OCI-LY7 (cell line): ENCODE results near the gene TRMU.

ENCODE experiments used
- EZH2phosphoT487 ChIP-seq: fragments of 200-600 bp; sonication (generic); IDR thresholded peaks from 2 replicates; pipeline ENCODE4 v1.6.1; 2018; ENCODE audit warnings: low read depth, borderline replicate concordance, mild to moderate bottlenecking, mixed run types, antibody characterized with exemption, low read length, moderate library complexity, mixed read lengths
- TF ChIP-seq, protein P1 (sequence below): fragments of 200-600 bp; sonication (generic); conservative IDR thresholded peaks from 2 replicates; pipeline ENCODE4 v1.5.1; 2014; ENCODE audit warnings: mild to moderate bottlenecking, antibody characterized with exemption, low read length, moderate library complexity, mixed read lengths

DNA sequence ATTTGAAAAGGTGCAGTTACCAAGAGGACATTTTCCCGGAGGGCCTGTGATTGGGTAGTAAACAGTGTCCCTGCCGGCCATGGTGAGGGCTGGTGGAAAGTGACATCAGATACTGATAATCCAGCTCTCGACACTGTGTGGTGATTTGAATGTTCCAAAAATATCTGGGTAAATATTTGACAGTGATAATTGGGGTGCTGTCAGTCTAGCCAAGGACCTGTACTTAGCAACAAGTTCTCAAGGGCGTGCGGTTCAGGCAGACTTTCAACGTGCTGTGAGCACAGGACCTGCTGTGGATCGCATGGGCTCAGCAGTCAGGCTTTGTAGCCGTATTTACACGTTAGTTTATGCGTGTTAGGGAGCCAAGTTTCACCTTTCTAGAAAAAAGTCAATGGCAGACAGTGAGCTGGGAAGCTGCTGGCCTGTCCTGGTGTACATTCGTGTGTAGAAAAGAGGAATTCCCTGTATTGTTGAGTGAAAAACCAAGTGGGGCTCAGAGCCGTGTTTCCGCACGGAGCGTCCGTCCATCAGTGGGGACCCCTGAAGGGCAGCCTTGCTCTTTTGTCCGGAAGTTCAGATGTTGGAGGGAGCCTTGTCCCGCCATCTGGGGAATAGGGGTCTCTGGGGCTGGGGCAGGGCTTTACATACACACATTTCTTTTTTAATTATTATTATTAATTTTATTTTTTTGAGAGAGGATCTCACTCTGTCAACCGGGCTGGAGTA, 11.3 kb downstream of the TRMU start:
- TF ChIP-seq, protein P1, sequence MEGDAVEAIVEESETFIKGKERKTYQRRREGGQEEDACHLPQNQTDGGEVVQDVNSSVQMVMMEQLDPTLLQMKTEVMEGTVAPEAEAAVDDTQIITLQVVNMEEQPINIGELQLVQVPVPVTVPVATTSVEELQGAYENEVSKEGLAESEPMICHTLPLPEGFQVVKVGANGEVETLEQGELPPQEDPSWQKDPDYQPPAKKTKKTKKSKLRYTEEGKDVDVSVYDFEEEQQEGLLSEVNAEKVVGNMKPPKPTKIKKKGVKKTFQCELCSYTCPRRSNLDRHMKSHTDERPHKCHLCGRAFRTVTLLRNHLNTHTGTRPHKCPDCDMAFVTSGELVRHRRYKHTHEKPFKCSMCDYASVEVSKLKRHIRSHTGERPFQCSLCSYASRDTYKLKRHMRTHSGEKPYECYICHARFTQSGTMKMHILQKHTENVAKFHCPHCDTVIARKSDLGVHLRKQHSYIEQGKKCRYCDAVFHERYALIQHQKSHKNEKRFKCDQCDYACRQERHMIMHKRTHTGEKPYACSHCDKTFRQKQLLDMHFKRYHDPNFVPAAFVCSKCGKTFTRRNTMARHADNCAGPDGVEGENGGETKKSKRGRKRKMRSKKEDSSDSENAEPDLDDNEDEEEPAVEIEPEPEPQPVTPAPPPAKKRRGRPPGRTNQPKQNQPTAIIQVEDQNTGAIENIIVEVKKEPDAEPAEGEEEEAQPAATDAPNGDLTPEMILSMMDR, result no peak
- TF ChIP-seq EZH2phosphoT487, result no peak
